GM19463 (cell line): ENCODE results near the gene TMEM200A.
A peak's percentile ranks its signal among the peaks of the same experiment; 100 is the strongest.

Experiments
- ATAC-seq: cut with Tn5 transposase; IDR thresholded peaks from one replicate; pipeline ENCODE4 v1.9.1; 2021; ENCODE audit warnings: mild to moderate bottlenecking, moderate library complexity; ENCODE audit not compliant: unreplicated experiment

Gene TMEM200A

DNA sequence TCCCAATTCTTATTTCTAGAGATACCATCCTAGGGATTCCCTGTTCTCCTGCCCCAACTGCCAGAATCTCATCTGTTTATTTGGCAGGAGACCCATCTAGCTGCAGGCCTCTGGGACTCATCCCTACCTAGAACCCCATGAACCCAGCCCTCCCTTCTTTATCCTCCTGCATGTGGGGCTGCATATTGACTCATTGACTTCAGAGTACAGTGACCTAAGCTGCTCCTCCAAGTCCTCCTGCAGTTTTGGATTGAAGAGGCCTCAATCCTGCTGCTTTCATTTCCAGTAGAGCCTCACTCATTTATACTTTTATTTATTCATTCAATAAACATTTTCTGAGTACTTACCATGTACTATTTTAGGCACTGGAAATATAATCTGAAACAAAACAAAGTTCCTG lies 11.6 kb downstream of the TMEM200A start:
- no peak for ATAC-seq

GRCh38 chr6:130377915-130378314 lies 12.1 kb downstream of the TMEM200A start:
- no peak for ATAC-seq

DNA sequence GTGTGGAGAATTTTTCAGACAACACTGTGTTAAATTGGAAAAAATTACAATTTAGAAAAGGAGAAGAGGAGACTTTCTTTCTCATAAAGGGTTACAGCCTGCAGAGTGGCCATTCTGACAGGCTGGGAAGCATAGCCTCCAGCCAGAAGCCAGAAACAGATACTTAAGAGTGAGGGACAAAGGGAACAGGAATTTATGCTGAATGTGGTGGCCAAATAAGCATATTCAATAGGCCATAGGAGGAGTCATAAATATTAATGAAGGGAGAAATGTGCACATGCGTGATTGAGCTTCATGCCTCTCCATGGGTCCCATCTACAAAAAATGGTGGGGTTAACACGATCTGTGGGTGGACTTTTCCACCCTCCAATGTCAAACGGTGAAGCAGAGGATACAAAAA lies 13.4 kb downstream of the TMEM200A start:
- no peak for ATAC-seq

DNA sequence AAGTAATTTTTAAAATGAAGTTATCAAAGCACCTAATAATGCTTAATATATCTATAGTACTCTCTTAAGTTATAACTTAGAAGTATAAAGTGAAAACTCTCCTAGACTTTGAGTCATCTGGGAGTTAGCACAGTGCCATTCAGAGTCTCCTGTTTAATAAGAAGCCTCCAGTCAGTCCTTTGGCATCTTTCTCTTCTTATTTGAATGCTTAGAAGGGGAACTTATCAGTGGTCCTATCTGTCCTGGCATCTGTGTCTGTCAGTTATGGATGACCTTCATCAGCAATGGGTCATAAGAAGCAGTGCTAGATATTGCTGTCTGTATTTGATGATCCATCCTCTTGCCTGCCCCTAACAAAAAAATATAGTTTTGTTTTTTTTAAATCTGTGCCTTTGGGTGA lies 15.2 kb downstream of the TMEM200A start:
- no peak for ATAC-seq

DNA sequence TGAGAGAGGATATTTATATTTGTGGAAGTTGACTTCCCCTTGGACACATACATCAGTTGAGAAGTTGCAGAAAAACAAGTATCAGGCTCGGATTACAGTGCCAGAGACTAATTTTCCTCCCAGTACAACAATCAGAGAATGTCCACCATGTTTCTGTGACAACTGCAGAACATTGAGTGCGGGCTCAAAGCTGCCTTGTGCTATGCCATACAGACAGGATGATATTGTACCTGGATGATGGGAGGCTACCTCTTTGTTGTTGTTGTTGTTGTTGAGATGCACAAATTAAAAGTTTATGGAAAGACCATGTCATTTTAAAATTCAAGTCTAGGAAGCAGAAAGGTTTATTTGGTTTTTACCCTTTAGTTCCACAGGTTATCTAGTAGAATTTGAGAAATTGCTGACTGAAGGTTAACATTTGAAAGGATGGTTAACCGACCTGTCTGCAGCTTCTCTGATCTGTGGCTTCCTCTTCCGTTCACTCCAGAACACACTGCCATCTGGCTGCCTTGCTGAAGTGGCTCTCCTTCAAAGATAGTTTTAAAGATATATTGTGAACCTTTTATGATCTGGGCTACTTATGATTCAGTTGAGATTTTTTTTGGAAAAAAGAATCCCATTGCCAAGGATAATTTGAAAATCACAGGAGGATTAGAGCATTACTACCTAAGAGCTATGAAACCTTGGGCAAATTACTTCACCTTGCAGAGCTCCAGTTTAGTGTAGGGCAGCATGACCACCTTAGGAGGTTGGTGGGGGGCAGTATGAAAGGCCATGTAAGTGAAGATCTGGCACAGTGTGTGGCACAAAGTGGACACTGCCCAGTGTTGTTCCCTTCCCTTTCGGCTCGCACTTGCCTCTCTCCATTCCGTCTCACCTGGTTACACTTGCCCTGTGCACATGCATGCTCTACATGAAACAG lies 15.9 kb downstream of the TMEM200A start:
- ATAC-seq: peak; percentile 66

GRCh38 chr6:130382872-130383490 lies 17.2 kb downstream of the TMEM200A start:
- no peak for ATAC-seq

DNA sequence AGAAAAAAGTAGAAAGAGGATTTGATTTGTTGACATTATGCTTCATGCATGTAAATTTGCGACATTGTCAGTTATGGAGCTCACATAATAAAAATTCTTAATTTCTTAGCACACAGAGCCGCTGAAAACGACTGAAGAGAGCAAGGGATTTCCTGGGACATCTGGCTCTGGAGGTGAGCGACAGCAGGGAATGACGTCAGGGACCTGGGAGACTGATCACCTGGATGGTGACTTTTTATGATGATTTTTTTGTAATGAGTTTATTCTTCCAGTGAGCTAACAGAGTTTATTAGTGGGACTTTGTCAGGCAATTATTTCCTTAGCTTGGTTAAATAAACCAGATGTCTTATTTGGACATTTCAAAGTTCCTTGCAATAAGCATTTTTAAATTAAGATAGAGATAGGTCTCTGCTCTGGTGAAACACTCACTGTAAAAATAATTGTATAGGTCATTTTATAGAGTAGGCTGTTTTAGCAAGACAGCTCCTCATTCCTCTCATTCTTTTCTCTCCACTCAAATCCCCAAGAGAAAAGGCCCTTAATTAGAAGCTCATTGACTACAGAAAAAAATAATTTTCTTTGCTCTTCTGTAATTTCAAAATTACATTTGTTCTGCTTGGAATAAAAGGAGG lies 19.4 kb downstream of the TMEM200A start:
- ATAC-seq: no peak

GRCh38 chr6:130389142-130389541 lies 23.3 kb downstream of the TMEM200A start:
- ATAC-seq: no peak

DNA sequence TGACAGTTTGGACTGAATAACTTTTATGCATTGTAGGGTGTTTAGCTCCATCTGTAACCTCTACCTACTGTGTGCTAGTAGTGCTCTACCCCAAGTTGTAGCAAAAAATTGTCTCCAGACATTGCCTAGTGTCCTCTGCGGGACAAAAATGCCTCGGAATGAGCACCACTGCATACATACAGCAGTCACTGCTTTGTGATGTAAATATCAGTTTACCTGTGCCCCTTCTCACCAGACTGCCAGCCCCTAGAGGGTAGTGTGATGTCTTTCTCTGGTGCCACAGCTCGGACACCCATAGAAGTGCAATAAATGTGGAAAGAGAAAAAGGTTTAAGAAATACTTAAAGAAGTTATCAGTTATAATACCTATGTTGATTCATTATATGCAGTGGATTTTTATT lies 25.1 kb downstream of the TMEM200A start:
- ATAC-seq: no peak

DNA sequence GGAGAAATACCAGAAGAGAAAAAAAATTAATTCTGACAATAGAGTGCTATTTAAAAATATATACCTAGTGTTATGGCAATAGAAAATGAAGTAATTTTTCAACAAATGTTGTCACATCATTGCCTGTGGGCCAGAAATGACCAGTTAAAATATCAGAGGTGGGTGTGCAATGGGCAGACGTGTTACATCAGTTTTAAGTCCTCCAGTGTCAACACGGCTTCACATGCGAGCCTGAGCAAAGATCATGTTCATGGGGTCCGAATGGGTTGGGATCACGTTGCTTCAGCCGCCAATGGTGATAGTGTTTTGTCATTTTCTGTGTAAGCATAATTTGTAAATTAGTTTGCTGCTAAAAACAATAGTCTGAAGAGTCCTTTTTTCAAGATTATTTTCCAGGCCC lies 27.5 kb downstream of the TMEM200A start:
- ATAC-seq: no peak

DNA sequence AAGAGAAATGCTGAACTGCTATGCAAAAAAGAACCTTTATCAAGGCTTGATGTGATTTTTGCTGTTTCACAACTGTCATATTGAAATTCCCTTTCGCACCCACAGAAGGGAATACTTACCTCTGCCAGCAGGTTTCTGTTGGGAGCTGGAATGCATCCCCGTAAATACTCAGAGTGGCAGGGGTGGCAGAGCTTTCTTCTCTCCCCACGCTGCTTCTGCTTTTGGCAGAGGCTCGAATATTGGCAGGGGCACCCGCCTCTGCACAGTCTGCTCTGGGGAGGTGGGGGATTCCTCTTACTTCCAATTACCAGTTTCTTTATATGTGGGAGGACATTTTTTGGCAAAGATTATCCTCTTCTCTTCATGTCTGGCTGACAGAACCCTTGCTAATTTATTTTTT lies 28.4 kb downstream of the TMEM200A start:
- ATAC-seq: no peak

GRCh38 chr6:130395164-130395563 lies 29.3 kb downstream of the TMEM200A start:
- no peak for ATAC-seq

- no peak for ATAC-seq
Measured at GRCh38 chr6:130396722-130397121, 30.9 kb downstream of the TMEM200A start.

DNA sequence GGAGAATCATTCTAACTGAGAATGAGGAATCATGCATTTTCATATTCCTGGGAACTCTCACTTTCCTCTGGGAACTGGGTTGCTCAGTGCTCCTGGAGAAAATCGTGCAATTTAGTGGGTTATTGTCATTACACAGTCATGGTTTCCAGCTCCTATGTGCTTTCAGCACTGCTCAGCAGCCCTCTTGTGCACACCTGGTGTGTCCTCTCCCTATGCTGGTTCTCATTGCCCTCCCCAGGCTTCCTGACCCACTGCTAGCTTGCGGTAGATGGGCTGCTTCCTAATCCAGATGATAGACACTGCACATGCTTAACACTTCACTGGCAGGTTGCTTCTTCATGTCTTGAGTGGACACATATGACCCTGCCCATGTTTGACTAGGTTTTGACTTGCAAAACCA lies 39.7 kb downstream of the TMEM200A start:
- ATAC-seq: no peak

- no peak for ATAC-seq
Measured at GRCh38 chr6:130407032-130407431, 41.2 kb downstream of the TMEM200A start.

DNA sequence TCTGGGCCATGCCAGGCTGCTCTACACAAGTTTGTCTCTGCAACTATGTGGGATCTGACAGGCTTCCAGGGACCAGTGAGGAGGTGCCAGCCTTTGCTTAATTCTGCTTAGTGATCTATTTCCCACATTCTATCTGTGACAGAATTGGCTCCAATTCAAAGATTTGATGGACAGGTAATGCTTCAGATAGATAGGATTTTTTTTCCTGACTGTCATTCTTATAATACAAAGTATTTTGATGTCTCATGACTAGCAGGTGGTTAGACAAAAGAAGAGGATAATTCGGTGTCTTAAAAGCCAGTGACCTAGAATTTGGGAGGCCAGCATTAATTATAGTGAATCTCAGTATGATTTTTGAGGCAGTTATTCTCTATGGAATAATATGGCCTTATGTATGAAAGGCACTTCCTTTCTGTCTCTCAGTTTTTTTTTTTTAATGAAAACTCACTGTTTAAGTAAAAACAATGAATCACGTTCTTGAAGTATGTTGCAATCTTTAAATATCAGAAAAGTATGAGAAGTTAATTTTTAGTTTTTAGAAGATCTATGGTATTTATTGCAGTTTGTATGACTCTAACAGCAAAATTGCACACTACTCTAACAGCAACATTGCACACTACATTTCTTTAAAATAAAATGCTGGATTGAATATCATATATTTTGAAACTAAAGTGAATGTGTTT lies 43.7 kb downstream of the TMEM200A start:
- no peak for ATAC-seq

DNA sequence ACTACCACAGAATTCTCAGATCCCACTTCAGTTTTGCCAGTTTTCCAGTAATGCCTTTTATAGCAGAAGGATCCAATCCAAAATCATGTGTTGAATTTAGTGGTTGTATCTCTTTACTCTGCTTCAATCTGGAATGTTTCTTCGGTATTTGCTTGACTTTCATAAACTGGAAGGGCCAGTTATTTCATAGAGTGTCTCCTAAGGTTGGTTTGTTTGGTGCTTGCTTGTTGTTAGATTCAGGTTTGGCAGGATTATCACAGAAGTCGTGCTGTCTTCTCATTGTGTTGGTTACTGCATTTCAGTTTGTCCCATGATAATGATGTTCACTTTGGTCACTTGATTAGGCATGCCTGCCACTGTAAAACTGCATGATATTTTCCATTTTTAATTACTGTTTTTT lies 45.7 kb downstream of the TMEM200A start:
- no peak for ATAC-seq

- no peak for ATAC-seq
Measured at GRCh38 chr6:130412556-130413290, 46.9 kb downstream of the TMEM200A start.

DNA sequence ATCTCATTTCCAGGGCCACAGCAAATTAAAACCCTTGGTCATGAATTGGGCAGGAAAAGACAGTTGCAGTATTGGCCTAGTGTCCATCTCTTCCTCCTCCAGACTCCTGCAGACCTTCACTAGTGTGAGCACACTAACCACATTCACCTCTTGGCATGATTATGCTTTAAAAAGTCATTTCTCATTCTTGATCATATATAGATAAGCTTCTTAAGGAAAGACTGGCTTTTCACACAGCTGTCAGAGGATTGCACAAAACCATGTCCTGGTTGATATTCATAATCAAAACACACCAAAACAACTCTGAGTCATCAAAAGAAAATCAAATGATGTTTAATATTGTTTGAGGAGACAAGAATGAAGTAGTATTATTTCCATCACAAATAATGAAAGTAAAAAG lies 52.1 kb downstream of the TMEM200A start:
- ATAC-seq: no peak

- no peak for ATAC-seq
Measured at GRCh38 chr6:130420911-130421310, 55.1 kb downstream of the TMEM200A start.

DNA sequence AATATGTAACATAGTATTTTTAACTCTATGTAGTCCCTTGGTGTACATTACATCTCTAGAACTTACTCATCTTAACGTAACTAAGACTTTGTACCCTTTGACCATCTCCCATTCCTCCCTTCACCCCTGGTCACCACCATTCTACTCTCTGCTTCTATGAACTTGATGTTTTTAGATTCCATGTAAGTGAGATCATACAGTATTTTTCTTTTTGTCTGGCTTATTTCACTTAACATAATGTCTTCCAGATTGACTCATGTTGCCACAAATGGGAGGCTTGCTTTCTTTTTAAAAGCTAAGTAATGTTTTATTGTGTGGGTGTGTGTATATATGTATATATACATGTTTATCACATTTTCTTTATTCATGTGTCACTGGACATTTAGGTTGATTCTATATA lies 55.8 kb downstream of the TMEM200A start:
- no peak for ATAC-seq
